ENCODE measurements around the gene ZYX. TPM values are rescaled to one million over a fixed set of nuclear protein-coding genes. Genes with fewer than 3 reads are reported as not detected.

Gene ZYX
- total and polyA plus RNA-seq, 5 donors from 2014 or later = 81.1 to 174 (median 92.8) TPM

DNA sequence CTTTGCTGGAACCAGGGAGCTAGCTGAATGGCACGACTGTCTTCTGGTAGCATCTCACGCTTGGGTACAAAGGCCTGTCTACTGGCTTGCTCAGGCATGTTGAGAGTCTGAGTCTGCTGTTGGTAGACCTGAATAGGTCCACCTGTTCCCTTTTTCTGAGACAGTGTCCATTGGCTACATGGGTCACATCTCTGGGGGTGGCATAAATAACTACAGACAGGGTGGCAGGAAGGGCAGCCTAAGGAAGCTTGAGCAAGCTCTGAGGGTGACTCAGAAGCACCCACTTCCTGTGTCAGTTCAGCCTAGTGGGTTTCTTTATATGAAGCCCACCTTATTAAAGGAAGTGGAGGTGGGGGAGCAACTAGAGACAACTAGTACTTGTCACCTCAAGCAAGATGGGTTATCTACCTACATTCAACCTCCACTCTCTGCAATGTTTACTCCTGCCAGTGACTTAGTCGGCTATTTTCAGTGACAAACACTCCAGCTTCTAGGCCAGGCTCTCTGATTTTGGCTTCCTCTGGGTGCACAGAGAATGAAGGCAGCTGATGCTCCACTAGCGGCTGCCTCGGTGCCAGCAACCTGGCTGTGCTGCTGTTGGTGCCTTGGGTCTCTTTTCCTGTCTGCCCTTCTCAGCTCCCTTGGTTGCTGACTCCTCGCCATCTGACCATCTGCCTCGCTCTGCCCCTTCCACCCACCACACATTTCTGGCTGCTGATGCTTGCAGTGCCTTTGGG is 5.7 kb upstream of the ZYX start:
- Mint-ChIP-seq H3K27me3 (no peaks in the 10 kb centered on the region), H3K9me3 (peaks cover 0 to 1% (median 0%) of the 10 kb centered on the region in 7 donors), H3K4me3 (peak overlapping the region; percentile 59 to 84 (median 63)), H3K27ac (peak overlapping the region; percentile 94 to 99 (median 95)), H3K4me1 (peaks cover 51 to 80% (median 61%) of the 10 kb centered on the region in 4 donors), H3K36me3 (peaks cover 4% of the 10 kb centered on the region)
- Histone ChIP-seq H3K36me3 (ENCODE audit: control insufficient read depth, insufficient read depth, low read length) (no peaks in the 10 kb centered on the region), H3K4me3 (ENCODE audit: low read depth, low read length) (peak overlapping the region; percentile 56), H3K27ac (ENCODE audit: insufficient read depth, low read length, poor library complexity, severe bottlenecking) (peak overlapping the region; percentile 83), H3K27me3 (ENCODE audit: control insufficient read depth, insufficient read depth, low read length) (no peaks in the 10 kb centered on the region), H3K4me1 (ENCODE audit: control insufficient read depth, insufficient read depth, low read length, poor library complexity, severe bottlenecking) (peaks cover 52% of the 10 kb centered on the region), H3K9me3 (ENCODE audit: control insufficient read depth in 2 of 2, low read length in 2 of 2) (no peaks in the 10 kb centered on the region)
- peak; percentile 76 to 80 for ATAC-seq (ENCODE audit: low read depth in 2 of 2)
- peak; percentile 34 to 87 (median 55) for DNase-seq

DNA sequence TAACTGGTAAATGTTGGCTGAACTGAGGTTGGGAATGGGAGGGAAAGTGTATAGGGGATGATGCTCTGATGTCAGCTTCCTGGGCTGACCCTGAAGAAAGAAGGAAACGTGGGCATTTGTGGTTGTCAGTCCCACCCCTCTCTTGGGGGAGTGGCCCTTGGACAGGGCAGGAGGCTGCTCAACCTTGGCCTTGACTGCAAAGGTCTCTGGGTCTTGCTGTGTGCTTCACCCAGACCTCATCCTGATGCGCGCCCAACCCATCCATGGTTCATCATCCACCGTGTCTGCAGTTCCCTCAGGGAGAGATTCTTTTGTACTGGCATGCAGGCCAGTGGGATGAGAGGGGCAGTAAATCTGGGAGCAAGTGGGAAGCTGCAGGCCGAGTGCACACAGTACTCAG is 4.7 kb upstream of the ZYX start:
- Histone ChIP-seq H3K27ac (ENCODE audit: insufficient read depth, low read length, poor library complexity, severe bottlenecking) (peak overlapping the region; percentile 83), H3K4me3 (ENCODE audit: low read depth, low read length) (peak overlapping the region; percentile 56), H3K27me3 (ENCODE audit: control insufficient read depth, insufficient read depth, low read length) (no peaks in the 10 kb centered on the region), H3K36me3 (ENCODE audit: control insufficient read depth, insufficient read depth, low read length) (no peaks in the 10 kb centered on the region), H3K9me3 (ENCODE audit: control insufficient read depth in 2 of 2, low read length in 2 of 2) (no peaks in the 10 kb centered on the region), H3K4me1 (ENCODE audit: control insufficient read depth, insufficient read depth, low read length, poor library complexity, severe bottlenecking) (peaks cover 52% of the 10 kb centered on the region)
- DNase-seq (no peak), ATAC-seq (ENCODE audit: low read depth in 2 of 2) (no peak)
- peaks cover 51 to 78% (median 61%) of the 10 kb centered on the region in 4 donors for H3K4me1 Mint-ChIP-seq
- H3K4me3 Mint-ChIP-seq = peak overlapping the region in 2 of 4 donors; percentile 71 to 84
- H3K27me3 Mint-ChIP-seq = no peaks in the 10 kb centered on the region
- H3K9me3 Mint-ChIP-seq = peaks cover 0 to 1% (median 0%) of the 10 kb centered on the region in 7 donors
- peaks cover 4% of the 10 kb centered on the region for H3K36me3 Mint-ChIP-seq
- peak overlapping the region; percentile 94 to 99 (median 95) for H3K27ac Mint-ChIP-seq

DNA sequence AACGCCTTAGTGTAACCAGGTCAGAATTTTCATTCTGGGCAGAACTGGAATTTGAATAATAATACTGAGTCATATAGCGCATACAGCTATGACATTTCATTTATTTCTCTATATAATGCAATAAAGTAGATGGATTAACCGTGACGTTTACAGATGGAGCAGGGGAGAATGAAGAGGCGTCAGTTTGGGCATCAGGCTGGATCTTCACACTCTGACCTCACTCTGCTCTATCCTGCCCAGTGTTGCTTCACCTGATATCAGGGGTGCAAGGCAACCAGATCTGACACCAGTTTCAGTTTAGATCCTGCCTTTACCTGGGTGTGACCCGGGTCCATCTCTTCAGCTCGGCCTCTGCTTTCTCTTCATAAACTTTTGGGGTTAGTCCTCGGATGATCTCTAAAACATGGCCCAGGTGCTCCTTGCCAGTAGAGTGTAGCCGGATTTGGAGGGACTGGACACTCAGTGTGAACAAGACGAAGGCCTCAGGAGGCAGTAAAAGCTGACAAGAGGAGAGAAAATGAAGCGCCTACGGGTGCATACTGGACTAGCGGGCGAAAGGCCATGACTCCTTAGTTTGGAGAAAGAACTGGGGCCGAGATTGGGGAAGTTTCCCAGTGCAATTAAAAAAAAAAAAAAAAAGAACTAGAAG is 1.4 kb upstream of the ZYX start:
- Mint-ChIP-seq H3K4me3 (peak overlapping the region; percentile 91 to 99 (median 94)), H3K27me3 (no peaks in the 10 kb centered on the region), H3K36me3 (peaks cover 4% of the 10 kb centered on the region), H3K9me3 (peaks cover 0 to 1% (median 0%) of the 10 kb centered on the region in 7 donors), H3K27ac (peak overlapping the region; percentile 91 to 98 (median 95)), H3K4me1 (peaks cover 37 to 51% (median 45%) of the 10 kb centered on the region in 4 donors)
- no peaks in the 10 kb centered on the region for H3K9me3 ChIP-seq (ENCODE audit: control insufficient read depth in 2 of 2, low read length in 2 of 2)
- DNase-seq (peak in 1 of 3 donors; percentile 42), ATAC-seq (ENCODE audit: low read depth in 2 of 2) (no peak)
- no peaks in the 10 kb centered on the region for H3K36me3 ChIP-seq (ENCODE audit: control insufficient read depth, insufficient read depth, low read length)
- H3K4me1 ChIP-seq (ENCODE audit: control insufficient read depth, insufficient read depth, low read length, poor library complexity, severe bottlenecking) = peaks cover 69% of the 10 kb centered on the region
- H3K27me3 ChIP-seq (ENCODE audit: control insufficient read depth, insufficient read depth, low read length) = no peaks in the 10 kb centered on the region
- H3K27ac ChIP-seq (ENCODE audit: insufficient read depth, low read length, poor library complexity, severe bottlenecking) = peak overlapping the region; percentile 96
- H3K4me3 ChIP-seq (ENCODE audit: low read depth, low read length) = peak overlapping the region; percentile 91

DNA sequence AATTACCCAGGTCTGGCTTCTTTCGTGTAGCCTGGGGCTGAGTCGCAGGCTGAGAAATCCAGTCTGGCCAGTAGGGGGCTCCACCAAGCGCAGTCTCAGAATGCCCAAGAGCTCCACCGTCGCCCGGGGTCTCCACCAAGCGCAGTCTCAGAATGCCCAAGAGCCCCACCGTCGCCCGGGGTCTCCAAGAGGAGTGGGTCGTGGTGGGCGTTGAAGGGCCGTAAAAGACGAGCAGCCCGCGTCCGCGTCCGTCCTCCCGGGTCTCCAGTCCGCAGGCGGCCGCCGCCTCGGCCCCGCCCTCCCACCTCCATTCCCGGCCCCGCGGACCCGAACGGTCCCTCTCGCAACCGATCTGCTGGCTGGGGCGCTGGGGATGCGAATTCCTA is 892 bp upstream of the ZYX start:
- peak overlapping the region; percentile 91 for H3K4me3 ChIP-seq (ENCODE audit: low read depth, low read length)
- peak overlapping the region; percentile 96 for H3K27ac ChIP-seq (ENCODE audit: insufficient read depth, low read length, poor library complexity, severe bottlenecking)
- H3K4me1 ChIP-seq (ENCODE audit: control insufficient read depth, insufficient read depth, low read length, poor library complexity, severe bottlenecking) = peaks cover 69% of the 10 kb centered on the region
- H3K27ac Mint-ChIP-seq = peak overlapping the region; percentile 91 to 98 (median 95)
- H3K9me3 Mint-ChIP-seq = peaks cover 0 to 1% (median 0%) of the 10 kb centered on the region in 7 donors
- H3K9me3 ChIP-seq (ENCODE audit: control insufficient read depth in 2 of 2, low read length in 2 of 2) = no peaks in the 10 kb centered on the region
- peak; percentile 51 to 52 for ATAC-seq (ENCODE audit: low read depth in 2 of 2)
- H3K4me1 Mint-ChIP-seq = peaks cover 33 to 46% (median 40%) of the 10 kb centered on the region in 4 donors
- no peaks in the 10 kb centered on the region for H3K36me3 ChIP-seq (ENCODE audit: control insufficient read depth, insufficient read depth, low read length)
- peak overlapping the region; percentile 91 to 99 (median 94) for H3K4me3 Mint-ChIP-seq
- no peaks in the 10 kb centered on the region for H3K27me3 ChIP-seq (ENCODE audit: control insufficient read depth, insufficient read depth, low read length)
- DNase-seq = peak; percentile 72 to 92 (median 85)
- no peaks in the 10 kb centered on the region for H3K27me3 Mint-ChIP-seq
- H3K36me3 Mint-ChIP-seq = peaks cover 4% of the 10 kb centered on the region

DNA sequence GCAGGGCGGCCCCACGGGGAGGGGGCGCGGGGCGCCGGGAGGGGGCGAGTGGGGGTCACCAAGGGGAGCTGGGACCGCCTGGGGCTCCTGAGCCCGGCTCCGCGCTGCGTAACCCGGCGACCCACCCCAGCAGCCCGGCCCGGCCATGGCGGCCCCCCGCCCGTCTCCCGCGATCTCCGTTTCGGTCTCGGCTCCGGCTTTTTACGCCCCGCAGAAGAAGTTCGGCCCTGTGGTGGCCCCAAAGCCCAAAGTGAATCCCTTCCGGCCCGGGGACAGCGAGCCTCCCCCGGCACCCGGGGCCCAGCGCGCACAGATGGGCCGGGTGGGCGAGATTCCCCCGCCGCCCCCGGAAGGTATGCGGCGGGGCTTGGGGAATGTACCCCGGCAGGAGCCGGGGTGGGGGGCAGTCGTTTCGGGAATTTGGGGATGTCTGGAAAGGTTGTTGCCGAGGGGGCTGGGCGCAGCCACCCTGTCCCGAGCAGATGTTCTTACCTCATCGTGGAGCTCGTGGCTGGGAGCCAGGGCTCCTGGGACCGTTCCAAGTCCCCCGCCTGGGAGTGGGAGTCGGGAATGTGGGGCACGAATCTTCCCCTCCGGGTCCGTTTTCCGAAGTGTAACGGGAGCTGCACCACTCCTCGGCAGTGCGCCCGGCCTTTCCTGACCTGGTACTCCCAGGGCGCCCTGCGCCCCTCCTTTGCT is 431 bp downstream of the ZYX start:
- DNase-seq = peak in 1 of 3 donors; percentile 36
- peak overlapping the region in 1 of 4 donors; percentile 95 for H3K4me3 Mint-ChIP-seq
- H3K27me3 Mint-ChIP-seq = no peaks in the 10 kb centered on the region
- peaks cover 0 to 1% (median 0%) of the 10 kb centered on the region in 7 donors for H3K9me3 Mint-ChIP-seq
- peak overlapping the region in 2 of 3 donors; percentile 15 to 90 for H3K27ac Mint-ChIP-seq
- H3K4me1 ChIP-seq (ENCODE audit: control insufficient read depth, insufficient read depth, low read length, poor library complexity, severe bottlenecking) = peaks cover 69% of the 10 kb centered on the region
- no peaks in the 10 kb centered on the region for H3K9me3 ChIP-seq (ENCODE audit: control insufficient read depth in 2 of 2, low read length in 2 of 2)
- peak overlapping the region; percentile 64 for H3K4me3 ChIP-seq (ENCODE audit: low read depth, low read length)
- H3K27me3 ChIP-seq (ENCODE audit: control insufficient read depth, insufficient read depth, low read length) = no peaks in the 10 kb centered on the region
- peak overlapping the region; percentile 96 for H3K27ac ChIP-seq (ENCODE audit: insufficient read depth, low read length, poor library complexity, severe bottlenecking)
- ATAC-seq (ENCODE audit: low read depth in 2 of 2) = peak in 1 of 2 donors; percentile 0
- peaks cover 4% of the 10 kb centered on the region for H3K36me3 Mint-ChIP-seq
- H3K36me3 ChIP-seq (ENCODE audit: control insufficient read depth, insufficient read depth, low read length) = no peaks in the 10 kb centered on the region
- H3K4me1 Mint-ChIP-seq = peaks cover 24 to 32% (median 28%) of the 10 kb centered on the region in 4 donors

DNA sequence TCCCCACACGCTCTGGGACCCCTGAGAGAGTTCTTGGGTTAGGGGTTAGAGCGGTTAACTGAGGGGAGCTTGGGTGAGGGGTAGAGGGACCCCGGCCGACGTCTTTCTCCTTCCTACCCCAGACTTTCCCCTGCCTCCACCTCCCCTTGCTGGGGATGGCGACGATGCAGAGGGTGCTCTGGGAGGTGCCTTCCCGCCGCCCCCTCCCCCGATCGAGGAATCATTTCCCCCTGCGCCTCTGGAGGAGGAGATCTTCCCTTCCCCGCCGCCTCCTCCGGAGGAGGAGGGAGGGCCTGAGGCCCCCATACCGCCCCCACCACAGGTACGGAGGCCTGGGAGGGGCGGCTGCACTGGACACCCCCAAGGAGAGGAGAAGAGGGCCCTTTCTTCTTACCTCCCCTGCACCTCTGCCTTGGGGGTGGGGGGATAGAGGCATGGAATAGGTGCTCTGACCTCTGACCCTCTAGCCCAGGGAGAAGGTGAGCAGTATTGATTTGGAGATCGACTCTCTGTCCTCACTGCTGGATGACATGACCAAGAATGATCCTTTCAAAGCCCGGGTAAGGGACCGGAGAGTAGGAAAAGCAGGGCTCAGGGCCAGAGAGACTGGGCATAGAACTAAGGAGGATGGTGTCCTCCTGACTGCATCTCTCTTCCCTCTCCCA is 1.1 kb downstream of the ZYX start:
- Histone ChIP-seq H3K9me3 (ENCODE audit: control insufficient read depth in 2 of 2, low read length in 2 of 2) (no peaks in the 10 kb centered on the region), H3K27ac (ENCODE audit: insufficient read depth, low read length, poor library complexity, severe bottlenecking) (peak overlapping the region; percentile 96), H3K36me3 (ENCODE audit: control insufficient read depth, insufficient read depth, low read length) (no peaks in the 10 kb centered on the region), H3K27me3 (ENCODE audit: control insufficient read depth, insufficient read depth, low read length) (no peaks in the 10 kb centered on the region), H3K4me3 (ENCODE audit: low read depth, low read length) (peak overlapping the region; percentile 64), H3K4me1 (ENCODE audit: control insufficient read depth, insufficient read depth, low read length, poor library complexity, severe bottlenecking) (peaks cover 72% of the 10 kb centered on the region)
- H3K36me3 Mint-ChIP-seq = peaks cover 1% of the 10 kb centered on the region
- H3K27me3 Mint-ChIP-seq = no peaks in the 10 kb centered on the region
- DNase-seq (no peak), ATAC-seq (ENCODE audit: low read depth in 2 of 2) (no peak)
- H3K9me3 Mint-ChIP-seq = peaks cover 0 to 1% (median 0%) of the 10 kb centered on the region in 7 donors
- H3K4me3 Mint-ChIP-seq = no peak overlapping the region
- peak overlapping the region in 2 of 3 donors; percentile 87 to 90 for H3K27ac Mint-ChIP-seq
- peaks cover 18 to 26% (median 23%) of the 10 kb centered on the region in 4 donors for H3K4me1 Mint-ChIP-seq

Measured in CD4-positive, CD25-positive, alpha-beta regulatory T cell (primary cell).